H1 (cell line): Measurements from ENCODE around the gene SPOCK3. TPM values are rescaled to one million over a fixed set of nuclear protein-coding genes. Genes with fewer than 3 reads are reported as not detected.

ENCODE experiments used
- CHD1 ChIP-seq: IDR thresholded peaks from 2 replicates; pipeline ENCODE4 v1.6.1; 2012; ENCODE audit warnings: low read depth, low read length, improper control_type of control experiment
- POLR2AphosphoS5 ChIP-seq: IDR thresholded peaks from 2 replicates; pipeline ENCODE4 v1.6.1; 2011; ENCODE audit warnings: low read depth, low read length
- POU5F1 ChIP-seq: IDR thresholded peaks from 2 replicates; pipeline ENCODE4 v1.6.1; 2011; ENCODE audit warnings: low read depth, mild to moderate bottlenecking, low read length, moderate library complexity
- SIN3A ChIP-seq, 2 experiments: IDR thresholded peaks in 1 of 2; conservative IDR thresholded peaks in 1 of 2; 2 replicates each; pipeline ENCODE4 v1.6.1; 2011 to 2012; ENCODE audit warnings: low read length in 2 of 2, improper control_type of control experiment in 1 of 2, low read depth in 1 of 2, mild to moderate bottlenecking in 1 of 2
- SP1 ChIP-seq: IDR thresholded peaks from 2 replicates; pipeline ENCODE4 v1.6.1; 2011; ENCODE audit warnings: low read depth, low read length
- polyA plus RNA-seq, 7 experiments: library from polyadenylated mRNA; depleted of rRNA in 3 of 7; stranded (reverse) in 5 of 7; unstranded in 2 of 7; fragments of >200 nt in 5 of 7; fragments of 200-250 nt in 2 of 7; gene quantifications; 1 replicate in 5 of 7; 2 replicates in 1 of 7; 4 replicates in 1 of 7; pipeline versions ENCODE4 v1.2.1 to v1.2.3, GENCODE V29; 2011 to 2013; ENCODE audit warnings: missing spikeins in 2 of 7, mixed read lengths in 2 of 7
- total RNA-seq: library from RNA; stranded (reverse); fragmentation: NEBNext Ultra II Directional; extraction: Animal tissue kit (Norgen Biotek cat#: 25700); gene quantifications from 2 replicates; pipeline ENCODE4 v1.2.1, GENCODE V29; 2021
- TF ChIP-seq, protein P1 (sequence below), 3 experiments: IDR thresholded peaks; 1 replicate in 2 of 3; 2 replicates in 1 of 3; pipeline versions ENCODE4 v1.5.1 to v1.6.1; 2011; ENCODE audit warnings: low read length in 3 of 3, mild to moderate bottlenecking in 3 of 3, inconsistent platforms in 2 of 3, low read depth in 1 of 3, moderate library complexity in 1 of 3; ENCODE audit not compliant: insufficient read depth in 1 of 3; ENCODE audit errors: control extremely low read depth in 1 of 3
- TF ChIP-seq, protein P2 (sequence below): IDR thresholded peaks from 2 replicates; pipeline ENCODE4 v1.6.1; 2012; ENCODE audit warnings: inconsistent platforms

The SPOCK3 gene
- total and polyA plus RNA-seq, 2 of the 8 experiments (the other 6 are each of a cell fraction or from before 2014, with no cell fraction given): 0.14 to 0.60 TPM

DNA sequence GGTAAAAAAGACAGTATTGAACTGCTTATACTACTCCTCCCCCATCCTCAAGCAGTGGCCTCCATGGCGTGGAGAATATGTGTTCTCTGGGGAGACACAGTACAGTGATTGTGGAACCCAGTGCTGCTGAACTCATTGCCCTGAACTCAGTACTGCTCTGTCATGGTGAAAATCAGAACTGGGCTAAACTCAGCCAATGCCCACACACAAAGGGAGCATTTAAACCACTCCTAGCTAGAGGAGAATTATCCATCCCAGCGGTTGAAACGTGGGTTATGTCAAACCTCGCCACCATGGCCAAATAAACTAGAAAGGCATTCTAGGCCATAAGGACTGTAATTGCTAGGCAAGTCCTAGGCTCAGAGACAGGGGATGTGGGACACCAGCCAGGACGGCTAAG is 131.8 kb downstream of the SPOCK3 start (continued):
- TF ChIP-seq, protein P1, sequence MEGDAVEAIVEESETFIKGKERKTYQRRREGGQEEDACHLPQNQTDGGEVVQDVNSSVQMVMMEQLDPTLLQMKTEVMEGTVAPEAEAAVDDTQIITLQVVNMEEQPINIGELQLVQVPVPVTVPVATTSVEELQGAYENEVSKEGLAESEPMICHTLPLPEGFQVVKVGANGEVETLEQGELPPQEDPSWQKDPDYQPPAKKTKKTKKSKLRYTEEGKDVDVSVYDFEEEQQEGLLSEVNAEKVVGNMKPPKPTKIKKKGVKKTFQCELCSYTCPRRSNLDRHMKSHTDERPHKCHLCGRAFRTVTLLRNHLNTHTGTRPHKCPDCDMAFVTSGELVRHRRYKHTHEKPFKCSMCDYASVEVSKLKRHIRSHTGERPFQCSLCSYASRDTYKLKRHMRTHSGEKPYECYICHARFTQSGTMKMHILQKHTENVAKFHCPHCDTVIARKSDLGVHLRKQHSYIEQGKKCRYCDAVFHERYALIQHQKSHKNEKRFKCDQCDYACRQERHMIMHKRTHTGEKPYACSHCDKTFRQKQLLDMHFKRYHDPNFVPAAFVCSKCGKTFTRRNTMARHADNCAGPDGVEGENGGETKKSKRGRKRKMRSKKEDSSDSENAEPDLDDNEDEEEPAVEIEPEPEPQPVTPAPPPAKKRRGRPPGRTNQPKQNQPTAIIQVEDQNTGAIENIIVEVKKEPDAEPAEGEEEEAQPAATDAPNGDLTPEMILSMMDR (IDR thresholded peaks at IDR 0.05; ENCODE audit: control extremely low read depth in 1 of 3, insufficient read depth in 1 of 3, low read depth in 1 of 3, low read length in 3 of 3): no peak
- TF ChIP-seq SP1 (no peak), SIN3A (conservative IDR thresholded peaks at IDR 0.05 in 1 of 2, IDR thresholded peaks at IDR 0.05 in 1 of 2; ENCODE audit: low read depth in 1 of 2, low read length in 2 of 2) (no peak), POLR2AphosphoS5 (no peak), POU5F1 (no peak), CHD1 (no peak)
- TF ChIP-seq, protein P2, sequence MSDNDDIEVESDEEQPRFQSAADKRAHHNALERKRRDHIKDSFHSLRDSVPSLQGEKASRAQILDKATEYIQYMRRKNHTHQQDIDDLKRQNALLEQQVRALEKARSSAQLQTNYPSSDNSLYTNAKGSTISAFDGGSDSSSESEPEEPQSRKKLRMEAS: no peak
